Measurements from ENCODE around the gene DCST1. TPM values are rescaled to one million over a fixed set of nuclear protein-coding genes. Genes with fewer than 3 reads are reported as not detected.

Gene DCST1
- total and polyA plus RNA-seq, 9 donors, result 0.10 to 0.30 (median 0.16) TPM; not detected in 1

GRCh38 chr1:155022927-155023236 is 10.7 kb upstream of the DCST1 start:
- Histone ChIP-seq H3K27ac (ENCODE audit: low read length) (no peak overlapping the region), H3K9me3 (replicated peaks; ENCODE audit: control insufficient read depth, low read depth, low read length) (no peaks in the 10 kb centered on the region), H3K4me1 (ENCODE audit: control insufficient read depth, insufficient read depth, low read length) (peaks cover 2% of the 10 kb centered on the region), H3K36me3 (ENCODE audit: control insufficient read depth, insufficient read depth, low read length) (no peaks in the 10 kb centered on the region), H3K4me3 (ENCODE audit: low read length) (no peak overlapping the region), H3K27me3 (ENCODE audit: control insufficient read depth, insufficient read depth, low read length) (no peaks in the 10 kb centered on the region)
- no peak for DNase-seq
- 70% methylated on average over 4 of the region's 4 CpGs for WGBS (ENCODE audit: insufficient coverage)

GRCh38 chr1:155023627-155024026 is 10.0 kb upstream of the DCST1 start:
- H3K36me3 ChIP-seq (ENCODE audit: control insufficient read depth, insufficient read depth, low read length), result no peaks in the 10 kb centered on the region
- no peak overlapping the region for H3K27ac ChIP-seq (ENCODE audit: low read length)
- DNase-seq, result no peak
- no peaks in the 10 kb centered on the region for H3K9me3 ChIP-seq (replicated peaks; ENCODE audit: control insufficient read depth, low read depth, low read length)
- no peak overlapping the region for H3K4me3 ChIP-seq (ENCODE audit: low read length)
- 63% methylated on average over 4 of the region's 5 CpGs for WGBS (ENCODE audit: insufficient coverage)
- H3K27me3 ChIP-seq (ENCODE audit: control insufficient read depth, insufficient read depth, low read length), result no peaks in the 10 kb centered on the region
- no peaks in the 10 kb centered on the region for H3K4me1 ChIP-seq (ENCODE audit: control insufficient read depth, insufficient read depth, low read length)

- DNase-seq, result no peak
- Histone ChIP-seq H3K27ac (ENCODE audit: low read length) (no peak overlapping the region), H3K27me3 (ENCODE audit: control insufficient read depth, insufficient read depth, low read length) (no peaks in the 10 kb centered on the region), H3K4me3 (ENCODE audit: low read length) (no peak overlapping the region), H3K4me1 (ENCODE audit: control insufficient read depth, insufficient read depth, low read length) (no peaks in the 10 kb centered on the region), H3K36me3 (ENCODE audit: control insufficient read depth, insufficient read depth, low read length) (no peaks in the 10 kb centered on the region), H3K9me3 (replicated peaks; ENCODE audit: control insufficient read depth, low read depth, low read length) (no peaks in the 10 kb centered on the region)
- 87% methylated on average over 6 of the region's 9 CpGs for WGBS (ENCODE audit: insufficient coverage)
Measured at GRCh38 chr1:155024315-155024714, 9.3 kb upstream of the DCST1 start.

- no peak overlapping the region for H3K27ac ChIP-seq (ENCODE audit: low read length)
- no peak overlapping the region for H3K4me3 ChIP-seq (ENCODE audit: low read length)
- 38% methylated on average over 5 of the region's 9 CpGs for WGBS (ENCODE audit: insufficient coverage)
- H3K4me1 ChIP-seq (ENCODE audit: control insufficient read depth, insufficient read depth, low read length), result no peaks in the 10 kb centered on the region
- no peak for DNase-seq
- H3K27me3 ChIP-seq (ENCODE audit: control insufficient read depth, insufficient read depth, low read length), result no peaks in the 10 kb centered on the region
- H3K36me3 ChIP-seq (ENCODE audit: control insufficient read depth, insufficient read depth, low read length), result no peaks in the 10 kb centered on the region
- H3K9me3 ChIP-seq (replicated peaks; ENCODE audit: control insufficient read depth, low read depth, low read length), result no peaks in the 10 kb centered on the region
Measured at GRCh38 chr1:155026154-155026553, 7.5 kb upstream of the DCST1 start.

- no peak for DNase-seq
- no peak overlapping the region for H3K4me3 ChIP-seq (ENCODE audit: low read length)
- H3K27ac ChIP-seq (ENCODE audit: low read length), result no peak overlapping the region
- H3K9me3 ChIP-seq (replicated peaks; ENCODE audit: control insufficient read depth, low read depth, low read length), result no peaks in the 10 kb centered on the region
- H3K4me1 ChIP-seq (ENCODE audit: control insufficient read depth, insufficient read depth, low read length), result no peaks in the 10 kb centered on the region
- no peaks in the 10 kb centered on the region for H3K27me3 ChIP-seq (ENCODE audit: control insufficient read depth, insufficient read depth, low read length)
- no peaks in the 10 kb centered on the region for H3K36me3 ChIP-seq (ENCODE audit: control insufficient read depth, insufficient read depth, low read length)
- WGBS (ENCODE audit: insufficient coverage), result 88% methylated on average over 6 of the region's 6 CpGs
Measured at GRCh38 chr1:155026588-155026987, 7.0 kb upstream of the DCST1 start.

- DNase-seq, result no peak
- Histone ChIP-seq H3K9me3 (replicated peaks; ENCODE audit: control insufficient read depth, low read depth, low read length) (no peaks in the 10 kb centered on the region), H3K27me3 (ENCODE audit: control insufficient read depth, insufficient read depth, low read length) (peaks cover 2% of the 10 kb centered on the region), H3K4me1 (ENCODE audit: control insufficient read depth, insufficient read depth, low read length) (no peaks in the 10 kb centered on the region), H3K4me3 (ENCODE audit: low read length) (no peak overlapping the region), H3K27ac (ENCODE audit: low read length) (no peak overlapping the region), H3K36me3 (ENCODE audit: control insufficient read depth, insufficient read depth, low read length) (no peaks in the 10 kb centered on the region)
- 72% methylated on average over 12 of the region's 16 CpGs for WGBS (ENCODE audit: insufficient coverage)
Measured at GRCh38 chr1:155029513-155030242, 3.9 kb upstream of the DCST1 start.

- H3K9me3 ChIP-seq (replicated peaks; ENCODE audit: control insufficient read depth, low read depth, low read length), result no peaks in the 10 kb centered on the region
- 83% methylated on average over 13 of the region's 15 CpGs for WGBS (ENCODE audit: insufficient coverage)
- no peak overlapping the region for H3K4me3 ChIP-seq (ENCODE audit: low read length)
- peaks cover 2% of the 10 kb centered on the region for H3K27me3 ChIP-seq (ENCODE audit: control insufficient read depth, insufficient read depth, low read length)
- DNase-seq, result no peak
- no peaks in the 10 kb centered on the region for H3K36me3 ChIP-seq (ENCODE audit: control insufficient read depth, insufficient read depth, low read length)
- H3K4me1 ChIP-seq (ENCODE audit: control insufficient read depth, insufficient read depth, low read length), result no peaks in the 10 kb centered on the region
- no peak overlapping the region for H3K27ac ChIP-seq (ENCODE audit: low read length)
Measured at GRCh38 chr1:155030243-155030795, 3.3 kb upstream of the DCST1 start.

- Histone ChIP-seq H3K9me3 (replicated peaks; ENCODE audit: control insufficient read depth, low read depth, low read length) (no peaks in the 10 kb centered on the region), H3K27me3 (ENCODE audit: control insufficient read depth, insufficient read depth, low read length) (peaks cover 2% of the 10 kb centered on the region), H3K27ac (ENCODE audit: low read length) (no peak overlapping the region), H3K36me3 (ENCODE audit: control insufficient read depth, insufficient read depth, low read length) (no peaks in the 10 kb centered on the region), H3K4me3 (ENCODE audit: low read length) (no peak overlapping the region), H3K4me1 (ENCODE audit: control insufficient read depth, insufficient read depth, low read length) (no peaks in the 10 kb centered on the region)
- DNase-seq, result no peak
- WGBS (ENCODE audit: insufficient coverage), result 73% methylated on average over 10 of the region's 11 CpGs
Measured at GRCh38 chr1:155030899-155031298, 2.7 kb upstream of the DCST1 start.

GRCh38 chr1:155032886-155033285 is 738 bp upstream of the DCST1 start:
- Histone ChIP-seq H3K27ac (ENCODE audit: low read length) (no peak overlapping the region), H3K36me3 (ENCODE audit: control insufficient read depth, insufficient read depth, low read length) (no peaks in the 10 kb centered on the region), H3K27me3 (ENCODE audit: control insufficient read depth, insufficient read depth, low read length) (peaks cover 4% of the 10 kb centered on the region), H3K4me3 (ENCODE audit: low read length) (no peak overlapping the region), H3K4me1 (ENCODE audit: control insufficient read depth, insufficient read depth, low read length) (no peaks in the 10 kb centered on the region), H3K9me3 (replicated peaks; ENCODE audit: control insufficient read depth, low read depth, low read length) (no peaks in the 10 kb centered on the region)
- DNase-seq, result no peak
- WGBS (ENCODE audit: insufficient coverage), result 76% methylated on average over 6 of the region's 12 CpGs

GRCh38 chr1:155034318-155035208 is 939 bp downstream of the DCST1 start:
- no peak overlapping the region for H3K27ac ChIP-seq (ENCODE audit: low read length)
- H3K27me3 ChIP-seq (ENCODE audit: control insufficient read depth, insufficient read depth, low read length), result peaks cover 7% of the 10 kb centered on the region
- no peak for DNase-seq
- no peaks in the 10 kb centered on the region for H3K36me3 ChIP-seq (ENCODE audit: control insufficient read depth, insufficient read depth, low read length)
- no peaks in the 10 kb centered on the region for H3K4me1 ChIP-seq (ENCODE audit: control insufficient read depth, insufficient read depth, low read length)
- H3K9me3 ChIP-seq (replicated peaks; ENCODE audit: control insufficient read depth, low read depth, low read length), result no peaks in the 10 kb centered on the region
- 85% methylated on average over 14 of the region's 20 CpGs for WGBS (ENCODE audit: insufficient coverage)
- H3K4me3 ChIP-seq (ENCODE audit: low read length), result no peak overlapping the region

Data from muscle of leg (tissue), 11 donors.